GM18873 (cell line): ENCODE data around the gene ENO1.

Experiments
- ATAC-seq: cut with Tn5 transposase; IDR thresholded peaks from one replicate; pipeline ENCODE4 v1.9.1; 2021; ENCODE audit warnings: mild to moderate bottlenecking, moderate library complexity, moderate number of reproducible peaks; ENCODE audit not compliant: unreplicated experiment, low FRiP score

Gene ENO1

DNA sequence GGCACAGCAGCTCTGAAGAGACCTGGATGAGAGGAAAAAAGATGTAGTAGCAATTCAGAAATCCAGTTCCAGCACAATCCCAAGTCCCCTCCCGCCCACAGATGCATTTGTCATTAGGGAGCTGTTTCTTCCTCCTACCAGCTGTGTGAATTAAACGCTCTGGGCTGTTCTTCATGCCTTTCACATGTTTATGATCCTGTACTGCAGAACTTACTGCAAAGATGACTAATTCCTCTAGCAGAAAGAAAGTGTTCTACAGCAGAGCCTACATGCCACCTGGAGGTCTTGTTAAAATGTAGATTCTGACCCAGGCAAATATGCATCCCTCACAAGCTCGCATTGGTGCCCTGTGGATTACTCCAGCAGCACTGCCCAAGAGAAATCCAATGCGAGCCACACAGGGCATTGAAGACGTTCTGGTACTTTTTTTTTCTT, 6.5 kb downstream of the ENO1 start:
- no peak for ATAC-seq

DNA sequence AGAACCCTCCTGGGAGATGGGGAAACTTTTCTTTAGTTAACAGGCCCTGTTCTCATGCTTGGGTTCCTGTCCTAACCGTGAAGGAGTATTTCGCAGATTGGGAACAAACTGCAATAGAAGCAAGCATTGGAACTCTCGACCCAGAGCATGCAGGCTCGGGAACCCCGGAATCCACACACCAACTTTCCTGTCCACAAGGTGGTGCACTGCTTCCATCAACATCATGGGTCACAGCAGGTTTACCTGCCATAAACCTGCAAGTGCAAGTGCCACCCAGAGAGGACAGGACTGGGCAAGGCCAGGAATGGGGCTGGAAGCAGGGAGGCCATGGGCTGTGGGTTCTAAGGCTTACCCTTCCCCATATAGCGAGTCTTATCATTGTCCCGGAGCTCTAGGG, 6.9 kb downstream of the ENO1 start:
- no peak for ATAC-seq

DNA sequence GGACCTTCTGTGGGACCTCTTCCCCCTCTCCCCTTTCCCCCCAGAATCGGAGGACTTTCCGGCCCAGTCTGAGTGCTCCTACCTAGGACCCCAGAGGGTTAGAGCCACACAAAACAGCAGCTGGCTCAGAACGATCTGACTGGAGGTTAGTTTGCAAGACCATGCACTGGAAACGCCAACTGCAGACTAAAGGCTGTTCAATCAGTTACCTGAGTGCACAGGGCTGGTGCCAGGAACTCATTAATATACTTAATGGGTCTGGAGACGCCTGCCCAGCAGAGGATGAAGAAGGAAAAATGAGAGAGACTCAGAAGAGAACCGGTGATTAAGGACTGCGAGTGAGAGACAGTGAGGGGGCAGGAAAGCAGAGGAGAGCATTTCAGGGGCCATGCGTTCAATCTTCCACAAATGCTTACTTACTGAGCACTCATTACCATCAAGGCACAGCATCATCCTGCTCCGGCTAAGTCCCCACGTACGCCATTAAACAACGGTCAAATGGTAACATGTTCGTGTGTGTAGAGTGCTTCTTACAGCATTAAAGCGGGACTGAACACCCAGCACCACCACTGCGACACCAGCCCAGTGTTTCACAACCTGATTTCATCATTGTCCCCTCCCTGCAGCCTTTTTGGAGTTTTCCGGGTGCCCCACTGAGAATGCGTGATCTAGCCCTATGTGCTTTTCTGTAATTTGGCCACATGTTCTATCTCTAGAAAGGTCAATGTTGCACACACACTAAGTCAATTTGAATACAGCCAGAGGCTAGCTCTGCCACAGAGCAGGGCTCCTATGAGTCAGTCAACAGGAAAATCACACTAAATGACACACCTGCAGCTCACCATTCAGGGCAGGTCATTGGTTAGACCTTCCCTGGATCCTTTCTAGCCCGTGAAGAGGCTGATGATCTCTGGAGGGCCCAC, 7.6 kb downstream of the ENO1 start:
- ATAC-seq, result no peak

DNA sequence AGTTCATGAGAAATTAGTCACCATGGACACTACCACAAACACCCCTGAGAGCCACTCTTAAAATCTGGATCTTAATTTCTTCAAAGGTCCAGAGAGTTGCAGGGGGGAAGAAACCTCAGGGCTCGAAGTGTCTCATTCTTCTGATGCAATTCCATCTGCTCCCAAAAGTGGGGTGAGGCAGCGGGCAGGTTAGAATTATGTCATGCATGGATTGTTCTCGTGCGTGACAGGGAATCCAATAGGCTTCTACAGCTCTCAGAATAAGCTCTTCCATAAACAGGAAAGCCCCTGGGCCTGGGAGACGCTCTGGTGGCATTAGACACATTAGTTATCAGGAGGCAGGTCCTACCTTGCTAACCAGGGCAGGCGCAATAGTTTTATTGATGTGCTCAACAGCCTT, 8.4 kb downstream of the ENO1 start:
- ATAC-seq, result no peak

DNA sequence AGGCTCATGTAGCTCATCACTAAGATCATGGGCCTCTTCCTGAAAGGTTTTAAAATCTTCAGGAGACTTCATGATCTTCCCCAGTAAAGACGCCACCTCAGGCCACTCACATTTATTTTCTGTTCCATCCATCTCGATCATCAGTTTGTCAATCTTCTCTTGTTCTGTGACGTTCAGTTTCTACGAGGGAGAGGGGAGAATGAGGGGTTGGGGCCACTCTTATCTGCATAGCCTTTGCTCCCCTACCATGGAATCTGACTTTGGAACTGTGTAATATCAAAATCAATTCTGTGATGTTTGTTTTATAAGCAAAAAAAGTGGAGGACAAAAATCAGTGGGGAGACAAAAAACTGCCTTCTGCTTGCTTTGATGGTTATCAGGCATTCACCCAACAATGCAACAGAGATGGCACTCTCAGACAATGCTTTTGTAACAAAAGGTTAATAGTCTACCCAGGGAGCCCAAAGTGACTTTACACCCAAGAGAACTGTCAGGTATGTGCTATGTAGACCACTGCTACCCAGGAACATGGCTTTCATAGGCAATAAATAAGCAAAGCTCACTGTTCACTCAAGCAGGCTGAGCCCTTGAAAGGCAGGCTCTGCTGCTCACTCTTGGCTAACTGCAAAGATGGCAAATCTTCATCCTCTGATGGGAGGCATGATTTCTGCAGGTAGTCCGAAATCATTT, 10.5 kb downstream of the ENO1 start:
- ATAC-seq, result no peak

DNA sequence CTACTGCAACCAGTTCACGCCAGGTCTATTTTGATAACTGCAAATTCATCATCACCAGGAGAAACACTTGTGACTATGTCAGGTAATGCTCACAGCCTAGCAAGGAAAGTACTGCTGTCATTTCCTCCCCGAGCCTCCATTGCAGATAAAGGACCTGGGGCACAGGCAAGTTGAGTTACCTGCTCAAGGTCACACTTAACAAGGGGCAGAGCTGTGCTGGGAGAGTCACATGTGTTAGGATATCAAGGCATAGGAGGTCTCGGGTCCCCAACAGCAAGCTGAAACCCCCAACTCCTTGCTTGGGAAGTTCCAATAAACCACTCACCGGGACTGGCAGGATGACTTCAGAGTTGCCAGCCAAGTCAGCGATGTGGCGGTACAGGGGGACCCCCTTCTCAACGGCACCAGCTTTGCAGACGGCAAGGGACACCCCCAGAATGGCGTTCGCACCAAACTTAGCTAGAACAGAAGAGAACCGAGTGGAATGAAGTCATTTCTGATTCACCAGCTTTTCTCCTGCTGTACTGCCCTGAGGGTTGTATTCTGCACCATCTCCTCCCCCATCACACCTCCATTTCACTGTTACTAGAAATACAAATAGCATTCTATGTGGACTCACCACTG, 11.6 kb downstream of the ENO1 start:
- ATAC-seq, result no peak

DNA sequence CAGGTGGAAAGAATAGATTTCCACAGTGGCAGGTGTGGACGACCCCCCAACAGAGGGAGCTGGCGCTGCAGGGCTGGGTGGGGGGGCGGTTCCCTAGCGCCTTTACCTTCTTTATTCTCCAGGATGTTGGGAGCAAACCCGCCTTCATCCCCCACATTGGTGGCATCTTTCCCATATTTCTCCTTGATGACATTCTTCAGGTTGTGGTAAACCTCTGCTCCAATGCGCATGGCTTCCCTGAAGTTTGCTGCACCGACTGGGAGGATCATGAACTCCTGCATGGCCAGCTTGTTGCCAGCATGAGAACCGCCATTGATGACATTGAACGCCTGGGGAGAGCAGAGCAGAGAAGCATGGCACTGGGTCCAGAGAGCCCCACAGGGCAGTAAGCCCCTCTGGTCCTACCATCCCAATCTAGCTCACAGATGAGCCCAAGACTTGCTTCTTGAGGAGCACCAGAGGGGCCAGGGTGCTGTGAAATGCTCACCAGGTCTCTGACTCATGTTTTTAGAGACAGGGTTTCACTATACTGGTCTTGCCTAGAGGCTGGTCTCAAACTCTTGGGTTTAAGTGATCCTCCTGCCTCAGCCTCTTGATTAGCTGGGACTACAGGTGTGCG, 12.2 kb downstream of the ENO1 start:
- no peak for ATAC-seq

DNA sequence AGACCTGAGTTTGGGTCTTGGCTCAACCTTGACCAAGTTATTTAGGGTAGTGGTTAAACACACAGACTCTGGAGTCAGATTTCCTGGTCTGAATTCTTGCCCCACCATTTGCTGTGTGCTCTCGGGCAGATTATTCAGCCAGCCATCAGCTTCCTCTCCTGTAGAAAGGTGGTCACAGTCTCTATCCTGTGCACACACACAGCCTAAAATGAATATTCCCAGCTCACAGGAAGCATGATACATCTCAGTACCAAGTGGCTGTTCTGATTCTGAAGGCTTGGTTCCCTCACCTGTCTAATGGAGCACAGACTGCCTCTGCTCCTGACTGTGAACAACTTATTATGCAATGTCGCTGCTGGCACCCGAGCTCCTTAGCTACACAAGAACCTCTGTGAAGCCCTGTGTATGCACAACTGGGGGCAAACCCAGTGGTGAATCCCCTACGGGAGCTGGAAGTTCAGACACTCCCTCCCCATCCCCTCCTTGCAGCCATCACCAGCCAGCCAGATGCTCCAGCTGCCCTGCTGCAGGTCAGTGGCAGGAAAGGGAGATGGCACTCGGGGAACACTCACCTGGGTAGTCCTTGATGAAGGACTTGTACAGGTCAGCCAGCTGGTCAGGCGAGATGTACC, 13.7 kb downstream of the ENO1 start:
- no peak for ATAC-seq

DNA sequence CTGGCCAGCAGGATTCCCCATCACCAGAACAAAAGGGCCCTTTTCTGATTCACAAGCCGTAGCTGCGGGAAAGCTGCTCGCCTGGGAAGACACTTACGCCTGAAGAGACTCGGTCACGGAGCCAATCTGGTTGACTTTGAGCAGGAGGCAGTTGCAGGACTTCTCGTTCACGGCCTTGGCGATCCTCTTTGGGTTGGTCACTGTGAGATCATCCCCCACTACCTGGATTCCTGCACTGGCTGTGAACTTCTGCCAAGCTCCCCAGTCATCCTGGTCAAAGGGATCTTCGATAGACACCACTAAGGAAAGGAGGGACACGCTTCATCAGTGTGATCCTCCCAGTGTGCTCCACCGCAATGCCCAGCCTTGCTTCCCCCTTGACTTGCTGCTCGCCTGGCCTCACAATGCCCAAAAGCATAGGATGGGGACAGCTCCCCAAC, 14.7 kb downstream of the ENO1 start:
- no peak for ATAC-seq

DNA sequence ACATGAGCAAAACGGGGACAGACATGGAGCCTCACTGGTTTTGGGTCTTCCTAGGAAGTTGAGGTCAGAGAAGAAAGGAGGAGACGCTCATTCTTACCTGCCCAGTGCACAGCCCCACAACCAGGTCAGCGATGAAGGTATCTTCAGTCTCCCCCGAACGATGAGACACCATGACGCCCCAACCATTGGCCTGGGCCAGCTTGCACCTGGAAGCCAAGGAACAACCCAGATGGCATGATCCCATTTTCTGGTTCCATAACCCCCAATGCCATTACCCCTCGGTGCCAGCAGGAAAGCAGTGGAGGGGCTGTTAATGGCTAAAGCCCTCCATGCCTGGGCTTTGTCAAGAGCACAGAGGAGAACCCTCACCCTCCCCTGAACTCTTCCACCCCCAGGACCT, 15.3 kb downstream of the ENO1 start:
- no peak for ATAC-seq

DNA sequence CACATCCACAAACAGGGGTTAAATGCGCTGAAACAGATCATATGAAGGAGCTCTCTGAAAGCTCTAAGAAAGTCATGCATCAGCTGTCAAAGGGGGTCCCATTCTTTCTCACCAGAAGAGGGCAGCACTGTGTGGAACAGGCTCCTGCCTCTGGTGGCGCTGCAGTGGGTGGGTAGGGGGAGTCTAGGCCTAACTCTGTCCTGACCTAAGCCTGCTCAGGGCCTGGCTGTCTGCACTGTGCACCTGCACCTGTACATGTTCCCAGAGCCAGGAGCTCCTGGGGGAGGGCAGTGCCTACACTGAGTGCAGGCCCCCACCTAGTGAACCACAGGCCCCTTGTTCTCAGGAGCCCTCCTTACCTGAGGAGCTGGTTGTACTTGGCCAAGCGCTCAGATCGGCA, 16.0 kb downstream of the ENO1 start:
- no peak for ATAC-seq

DNA sequence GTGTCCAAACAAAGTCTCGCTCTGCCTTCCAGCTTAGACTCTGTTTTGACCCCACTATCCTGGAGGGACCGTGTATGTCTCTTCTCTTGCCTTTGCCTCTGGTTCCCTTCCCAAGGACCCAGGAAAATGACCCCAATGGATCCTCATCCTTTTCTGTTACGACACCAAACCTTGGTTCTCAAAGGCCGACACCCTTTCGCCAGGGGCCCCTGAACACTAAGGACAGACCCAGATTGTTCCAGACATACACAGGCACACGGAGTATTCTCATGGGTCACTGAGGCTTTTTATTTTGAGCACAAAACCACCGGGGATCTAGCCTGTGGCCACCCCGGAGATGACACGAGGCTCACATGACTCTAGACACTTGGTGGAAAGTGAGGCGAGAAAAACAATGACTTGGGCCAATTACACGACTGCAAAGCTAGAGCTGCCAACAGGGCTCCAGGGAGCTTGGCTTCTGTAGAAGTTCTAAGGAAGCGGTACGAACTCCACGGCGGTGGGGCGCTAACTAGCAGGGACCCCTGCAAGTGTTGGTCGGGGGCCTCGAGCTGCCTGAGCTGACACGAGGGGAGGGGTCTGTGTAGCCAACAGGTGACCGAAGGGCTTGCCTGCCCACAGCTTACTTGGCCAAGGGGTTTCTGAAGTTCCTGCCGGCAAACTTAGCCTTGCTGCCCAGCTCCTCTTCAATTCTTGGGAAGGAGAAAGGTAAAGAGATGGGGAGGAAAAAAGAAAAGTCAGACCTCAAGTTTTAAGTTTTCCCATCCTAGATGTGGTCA, 17.6 kb downstream of the ENO1 start:
- ATAC-seq, result no peak

DNA sequence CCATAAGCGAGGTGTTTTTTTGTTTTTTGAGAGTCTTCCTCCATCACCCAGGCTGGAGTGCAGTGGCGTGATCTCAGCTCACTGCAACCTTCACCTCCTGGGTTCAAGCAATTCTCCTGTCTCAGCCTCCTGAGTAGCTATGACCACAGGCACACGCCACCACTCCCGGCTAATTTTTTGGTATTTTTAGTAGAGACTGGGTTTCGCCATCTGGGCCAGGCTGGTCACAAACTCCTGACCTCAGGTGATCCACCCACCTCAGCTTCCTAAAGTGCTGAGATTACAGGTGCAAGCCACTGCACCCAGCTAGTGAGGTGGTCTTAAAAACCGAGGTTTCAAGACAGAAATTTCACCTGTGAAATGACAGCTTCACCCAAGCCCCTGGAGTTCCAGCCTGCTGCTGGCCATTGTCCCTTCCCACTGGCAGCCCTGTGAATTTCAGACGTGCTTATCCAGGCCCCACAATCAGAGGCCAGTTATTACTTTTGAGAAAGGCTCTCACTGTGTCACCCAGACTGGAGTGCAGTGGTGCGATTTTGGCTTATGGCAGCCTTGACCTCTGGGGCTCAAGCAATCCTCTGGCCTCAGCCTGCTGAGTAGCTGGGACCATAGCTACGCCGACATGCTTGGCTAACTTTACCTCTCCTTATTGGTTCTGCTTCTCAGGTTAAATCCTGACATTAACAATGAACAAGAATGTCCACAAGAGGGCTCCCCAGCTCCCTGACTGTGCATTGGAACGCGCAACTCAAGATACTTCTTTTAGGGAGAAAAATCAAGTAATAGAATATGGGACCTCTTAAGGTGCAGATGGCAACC, 19.4 kb downstream of the ENO1 start:
- no peak for ATAC-seq

DNA sequence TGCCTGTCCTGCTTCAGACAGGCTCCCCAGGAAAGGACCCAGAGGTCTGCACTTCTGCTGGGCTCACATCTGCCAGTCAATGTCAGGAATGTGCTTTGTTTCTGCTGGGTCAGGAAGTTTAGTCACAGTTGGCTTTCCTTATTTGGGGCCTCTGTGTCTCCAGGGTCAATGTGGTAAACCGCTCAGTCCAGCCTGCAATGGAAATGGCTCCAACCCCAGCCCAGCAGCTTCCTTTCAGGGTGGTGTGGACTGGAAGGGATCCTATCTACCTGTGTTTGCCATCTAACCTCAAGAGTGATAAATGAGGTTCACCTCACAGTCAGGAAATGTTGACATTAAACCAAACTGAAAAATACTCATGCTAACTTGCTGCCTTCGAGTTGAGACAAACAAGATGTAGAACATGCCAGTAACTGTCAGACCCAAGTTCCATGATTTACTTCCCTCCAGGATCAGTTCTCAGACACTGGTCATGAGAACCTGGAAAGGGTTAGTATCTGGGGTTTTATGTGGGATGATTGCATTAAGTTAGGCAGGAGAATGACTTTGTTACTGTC, 20.3 kb downstream of the ENO1 start:
- ATAC-seq, result no peak

DNA sequence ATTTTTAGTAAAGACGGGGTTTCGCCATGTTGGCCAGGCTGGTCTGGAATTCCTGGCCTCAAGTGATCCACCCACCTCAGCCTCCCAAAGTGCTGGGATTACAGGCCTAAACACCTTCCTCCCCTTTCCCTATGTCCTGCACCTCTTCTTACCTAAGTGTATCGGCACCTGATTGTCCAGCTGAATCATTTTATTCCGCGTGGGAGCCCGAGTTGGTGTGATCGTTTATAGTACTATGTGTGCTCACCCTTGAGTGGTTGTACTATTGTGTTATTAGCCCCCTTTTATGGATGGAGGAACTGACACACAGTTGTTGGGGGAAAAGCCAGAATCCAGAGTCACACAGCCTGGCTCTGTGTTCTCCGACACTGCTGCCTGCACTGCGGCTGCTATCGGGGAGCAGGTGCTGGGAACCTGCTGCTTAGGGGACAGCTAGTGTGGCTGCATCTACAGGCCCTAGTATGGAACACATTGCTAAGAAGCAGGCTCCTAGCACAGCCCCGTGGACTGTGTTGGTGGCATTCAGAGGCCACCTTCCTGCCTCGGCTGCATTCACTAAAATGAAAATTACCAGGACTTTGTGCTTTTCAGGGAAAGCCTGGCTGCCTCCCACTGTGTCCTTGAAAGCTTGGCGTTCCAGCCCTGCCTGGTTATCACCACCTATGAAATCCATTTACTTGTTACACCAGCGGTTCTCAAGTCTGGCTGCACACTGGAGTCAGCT, 21.6 kb downstream of the ENO1 start:
- no peak for ATAC-seq

DNA sequence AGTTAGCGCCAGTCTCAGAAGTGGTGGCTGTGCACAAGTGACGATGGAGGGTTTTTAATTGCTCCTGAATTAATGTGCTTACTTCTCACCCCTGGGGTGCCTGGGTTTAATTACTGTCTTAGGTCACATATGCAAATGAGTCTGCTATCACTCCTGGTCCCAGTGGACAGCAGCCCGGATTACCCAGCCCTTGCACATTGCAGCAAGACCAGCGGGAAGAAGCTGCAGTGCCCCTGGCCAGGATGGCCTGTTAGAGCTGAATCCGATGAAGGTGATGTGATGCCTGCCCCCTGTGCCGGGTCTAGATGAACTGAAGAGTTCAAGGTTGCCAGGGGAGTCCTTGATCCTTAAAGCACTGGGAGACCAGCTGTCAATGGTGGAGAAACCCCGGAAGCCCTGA, 24.2 kb downstream of the ENO1 start:
- ATAC-seq, result no peak

DNA sequence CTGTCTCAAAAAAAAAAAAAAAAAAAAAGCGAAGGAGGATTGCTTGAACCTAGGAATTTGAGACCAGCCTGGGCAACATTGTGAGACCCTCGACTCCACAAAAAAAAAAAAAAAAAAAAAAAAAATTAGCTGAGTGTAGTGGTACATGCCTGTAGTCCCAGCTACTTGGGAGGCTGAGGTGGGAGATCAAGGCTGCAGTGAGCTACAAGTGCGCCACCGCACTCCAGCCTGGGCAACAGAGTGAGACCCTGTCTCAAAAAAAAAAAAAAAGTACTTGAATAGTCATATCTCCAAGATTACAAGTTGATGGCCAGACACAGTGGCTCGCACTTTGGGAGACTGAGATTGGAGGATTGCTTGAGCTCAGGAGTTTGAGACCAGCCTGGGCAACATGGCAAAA, 27.4 kb downstream of the ENO1 start:
- no peak for ATAC-seq
